IPS-20b (cell line): Measurements from ENCODE around the gene PRKACA.
"Not testable (repeated sequence)": the region's sequence is repeated elsewhere in the genome, so short reads cannot be mapped to it uniquely, and the experiment has no call there.

Experiments
- H3K27ac ChIP-seq: one replicate; pipeline ENCODE4 v1.5.1; 2013; ENCODE audit warnings: low read length
- H3K27me3 ChIP-seq: 2 replicates; pipeline ENCODE4 v1.6.1; 2013; ENCODE audit warnings: mild to moderate bottlenecking, low read length, inconsistent platforms; ENCODE audit not compliant: insufficient read depth
- H3K36me3 ChIP-seq: 2 replicates; pipeline ENCODE4 v1.6.1; 2013; ENCODE audit warnings: low read depth, mild to moderate bottlenecking, inconsistent platforms, low read length, moderate library complexity; ENCODE audit not compliant: insufficient read depth
- H3K4me1 ChIP-seq: 2 replicates; pipeline ENCODE4 v1.6.1; 2013; ENCODE audit warnings: mild to moderate bottlenecking, control low read depth, inconsistent platforms, low read length, moderate library complexity; ENCODE audit not compliant: insufficient read depth
- H3K4me3 ChIP-seq: 2 replicates; pipeline ENCODE4 v1.5.1; 2013; ENCODE audit warnings: mild to moderate bottlenecking, low read length, inconsistent platforms
- H3K9ac ChIP-seq: 2 replicates; pipeline ENCODE4 v1.6.1; 2013; ENCODE audit warnings: low read depth, mild to moderate bottlenecking, inconsistent platforms, low read length, moderate library complexity
- H3K9me3 ChIP-seq: 2 replicates; pipeline ENCODE4 v1.6.1; 2013; ENCODE audit warnings: mild to moderate bottlenecking, low read depth, low read length, inconsistent platforms; ENCODE audit not compliant: insufficient read depth

PRKACA gene

DNA sequence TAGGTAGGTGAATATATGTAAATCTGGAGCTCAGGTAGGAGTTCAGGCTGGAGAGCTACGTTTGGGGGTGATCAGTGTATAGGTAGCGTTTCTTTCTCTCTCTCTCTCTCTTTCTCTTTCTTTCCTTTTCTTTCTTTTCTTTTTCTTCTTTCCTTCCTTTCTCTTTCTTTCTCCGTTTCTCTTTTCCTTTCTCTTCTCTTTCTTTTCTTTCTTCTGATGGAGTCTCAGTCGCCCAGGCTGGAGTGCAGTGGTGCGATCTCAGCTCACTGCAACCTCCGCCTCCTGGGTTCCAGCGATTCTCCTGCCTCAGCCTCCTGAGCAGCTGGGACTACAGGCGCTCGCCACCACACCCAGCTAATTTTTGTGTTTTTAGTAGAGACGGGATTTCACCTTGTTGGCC lies 28.6 kb upstream of the PRKACA start:
- H3K9ac ChIP-seq, H3K36me3 ChIP-seq, H3K4me1 ChIP-seq, H3K9me3 ChIP-seq, H3K4me3 ChIP-seq, H3K27ac ChIP-seq, H3K27me3 ChIP-seq: not testable (repeated sequence)

DNA sequence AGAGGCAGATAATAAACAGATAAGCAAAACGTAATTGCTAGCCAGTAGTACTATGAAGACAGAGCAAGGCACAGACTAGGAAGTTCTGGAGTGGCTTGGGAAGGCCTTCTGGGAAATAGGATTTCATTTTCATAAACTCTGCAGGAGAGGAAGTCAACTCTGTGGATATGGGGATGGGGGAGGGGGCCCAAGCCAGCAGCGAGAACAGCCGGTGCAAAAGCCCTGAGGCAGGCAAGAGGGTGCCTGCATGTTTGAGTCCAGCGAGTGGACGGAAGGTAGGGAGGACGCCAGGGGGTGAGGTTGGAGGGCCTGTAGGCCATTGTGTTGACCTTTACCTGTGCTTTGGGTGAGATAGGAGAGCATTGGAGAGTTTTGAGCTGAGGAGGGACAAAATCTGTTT lies 27.8 kb upstream of the PRKACA start:
- Histone ChIP-seq H3K27ac (no peak overlapping the region), H3K27me3 (no peaks in the 10 kb centered on the region), H3K9ac (no peak overlapping the region), H3K36me3 (0 out of 2 replicates have a peak, but pooled peaks cover 1% of the 10 kb centered on the region), H3K9me3 (no peaks in the 10 kb centered on the region), H3K4me1 (peaks cover 4% of the 10 kb centered on the region; the same call in 1 of the 2 replicates), H3K4me3 (no peak overlapping the region)

DNA sequence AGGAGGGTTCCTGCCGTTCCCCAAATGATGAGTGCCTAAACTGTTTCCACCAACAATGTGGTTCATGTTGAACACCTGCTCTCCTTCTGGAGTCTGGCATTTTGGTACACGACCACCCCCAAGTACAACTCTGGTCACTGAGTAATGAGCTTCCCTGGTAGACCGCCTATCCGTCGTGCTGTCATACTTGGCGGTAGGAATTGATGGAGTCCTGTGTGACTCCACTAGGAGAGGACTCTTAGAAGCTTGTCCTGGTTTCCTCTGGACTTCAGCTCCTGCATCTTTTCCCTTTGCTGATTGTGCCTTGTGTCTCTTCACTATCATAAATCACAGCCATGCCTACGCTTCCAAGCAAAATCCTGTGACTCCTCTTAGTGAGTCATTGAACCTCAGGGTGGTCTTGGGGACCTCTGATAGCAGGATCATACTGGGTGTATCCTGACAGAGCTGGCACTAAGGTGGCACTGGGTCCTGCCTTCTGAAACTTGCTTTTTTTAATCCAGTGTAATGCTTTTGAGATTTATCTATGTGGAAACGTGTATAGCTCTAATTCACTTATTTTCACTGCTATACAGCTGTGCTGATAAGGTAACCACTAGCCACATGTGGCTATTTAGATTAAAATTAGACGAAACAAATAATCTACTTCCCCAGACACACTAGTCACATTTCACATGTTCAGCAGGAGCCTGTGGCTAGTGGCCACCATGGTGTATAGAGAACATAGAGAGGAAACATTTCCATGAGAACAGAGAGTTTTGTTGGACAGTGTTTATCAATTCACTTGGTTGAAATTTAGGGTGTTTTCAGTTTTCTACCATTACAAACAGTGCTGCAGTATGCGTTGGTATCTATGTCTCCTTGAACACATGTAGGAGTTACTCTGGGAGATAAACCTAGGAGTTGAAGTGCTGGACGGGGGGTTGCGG lies 25.0 kb upstream of the PRKACA start:
- no peak overlapping the region for H3K27ac ChIP-seq
- H3K4me1 ChIP-seq, result no peaks in the 10 kb centered on the region; the same call in 1 of the 2 replicates
- H3K36me3 ChIP-seq, result no peaks in the 10 kb centered on the region
- no peak overlapping the region for H3K4me3 ChIP-seq
- H3K9me3 ChIP-seq, result no peaks in the 10 kb centered on the region
- no peak overlapping the region for H3K9ac ChIP-seq
- no peaks in the 10 kb centered on the region for H3K27me3 ChIP-seq

DNA sequence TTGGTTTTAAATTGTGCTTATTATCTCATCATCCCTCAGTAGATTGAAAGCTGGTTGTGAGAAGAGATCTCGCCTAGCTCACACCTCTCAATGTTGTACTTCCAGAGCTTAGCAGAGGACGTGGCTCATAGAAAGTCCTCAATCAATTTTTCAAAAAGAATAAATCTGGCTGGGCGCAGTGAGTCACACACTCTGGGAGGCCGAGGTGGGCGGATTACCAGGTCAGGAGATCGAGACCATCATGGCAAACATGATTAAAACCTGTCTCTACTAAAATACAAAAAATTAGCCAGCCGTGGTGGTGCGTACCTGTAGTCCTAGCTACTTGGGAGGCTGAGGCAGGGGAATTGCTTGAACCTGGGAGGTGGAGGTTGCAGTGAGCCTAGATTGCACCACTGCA lies 23.5 kb upstream of the PRKACA start:
- Histone ChIP-seq H3K36me3 (no peaks in the 10 kb centered on the region), H3K4me1 (no peaks in the 10 kb centered on the region; the same call in 1 of the 2 replicates), H3K9ac (no peak overlapping the region), H3K27ac (no peak overlapping the region), H3K4me3 (no peak overlapping the region), H3K27me3 (no peaks in the 10 kb centered on the region), H3K9me3 (no peaks in the 10 kb centered on the region)

DNA sequence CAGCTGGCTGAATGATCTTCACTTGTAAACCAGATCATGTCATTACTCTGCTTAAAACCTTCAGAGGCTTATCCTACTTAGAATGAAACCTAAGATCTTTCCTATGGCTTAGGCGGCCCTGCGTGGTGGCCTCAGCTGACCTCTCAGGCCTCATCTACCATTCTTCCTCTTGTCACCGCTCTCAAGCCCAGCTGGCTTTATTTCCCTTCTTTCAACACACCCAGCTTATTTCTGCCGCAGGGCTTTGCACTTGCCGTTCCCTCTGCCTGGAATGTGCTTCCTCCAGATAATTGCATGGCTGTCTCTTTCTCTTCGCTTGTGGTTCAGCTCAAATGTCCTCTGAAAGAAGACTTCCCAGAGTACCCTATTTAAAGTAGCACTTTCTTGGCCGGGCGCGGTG lies 22.4 kb upstream of the PRKACA start:
- Histone ChIP-seq H3K9ac (no peak overlapping the region), H3K27me3 (no peaks in the 10 kb centered on the region), H3K4me1 (peaks cover 8% of the 10 kb centered on the region; the same call in 1 of the 2 replicates), H3K36me3 (no peaks in the 10 kb centered on the region), H3K4me3 (no peak overlapping the region), H3K27ac (no peak overlapping the region), H3K9me3 (no peaks in the 10 kb centered on the region)

DNA sequence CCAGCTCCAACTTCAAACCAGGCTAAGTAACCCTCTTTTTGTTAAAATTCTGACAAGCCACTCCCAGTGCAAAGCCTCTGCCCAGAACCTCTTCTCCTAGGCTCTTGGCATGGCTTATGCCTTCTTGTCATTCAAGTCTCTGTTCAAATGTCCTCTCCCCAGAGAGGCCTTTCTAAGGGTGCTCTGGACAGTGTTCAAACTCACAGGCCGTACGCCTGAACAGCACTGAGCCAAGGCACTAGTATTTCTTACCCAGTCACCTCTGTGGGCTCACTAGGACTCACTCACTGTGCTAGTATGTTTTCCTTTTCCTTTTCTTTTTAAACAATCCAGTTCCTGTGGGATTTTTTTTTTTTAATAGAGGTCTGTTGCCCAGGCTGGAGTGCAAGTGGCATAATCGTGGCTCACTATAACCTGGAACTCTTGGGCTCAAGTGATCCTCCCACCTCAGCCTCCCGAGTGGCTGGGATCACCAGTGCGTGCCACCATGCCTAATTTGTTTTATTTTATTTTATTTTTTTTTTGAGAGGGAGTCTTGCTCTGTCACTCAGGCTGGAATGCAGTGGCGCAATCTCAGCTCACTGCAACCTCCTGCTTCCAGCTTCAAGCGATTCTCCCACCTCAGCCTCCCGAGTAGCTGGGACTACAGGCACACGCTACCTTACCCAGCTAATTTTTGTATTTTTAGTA lies 21.2 kb upstream of the PRKACA start:
- Histone ChIP-seq H3K27me3 (no peaks in the 10 kb centered on the region), H3K27ac (no peak overlapping the region), H3K4me1 (peaks cover 10% of the 10 kb centered on the region; the same call in 1 of the 2 replicates), H3K9ac (no peak overlapping the region), H3K36me3 (no peaks in the 10 kb centered on the region), H3K9me3 (no peaks in the 10 kb centered on the region), H3K4me3 (no peak overlapping the region)

DNA sequence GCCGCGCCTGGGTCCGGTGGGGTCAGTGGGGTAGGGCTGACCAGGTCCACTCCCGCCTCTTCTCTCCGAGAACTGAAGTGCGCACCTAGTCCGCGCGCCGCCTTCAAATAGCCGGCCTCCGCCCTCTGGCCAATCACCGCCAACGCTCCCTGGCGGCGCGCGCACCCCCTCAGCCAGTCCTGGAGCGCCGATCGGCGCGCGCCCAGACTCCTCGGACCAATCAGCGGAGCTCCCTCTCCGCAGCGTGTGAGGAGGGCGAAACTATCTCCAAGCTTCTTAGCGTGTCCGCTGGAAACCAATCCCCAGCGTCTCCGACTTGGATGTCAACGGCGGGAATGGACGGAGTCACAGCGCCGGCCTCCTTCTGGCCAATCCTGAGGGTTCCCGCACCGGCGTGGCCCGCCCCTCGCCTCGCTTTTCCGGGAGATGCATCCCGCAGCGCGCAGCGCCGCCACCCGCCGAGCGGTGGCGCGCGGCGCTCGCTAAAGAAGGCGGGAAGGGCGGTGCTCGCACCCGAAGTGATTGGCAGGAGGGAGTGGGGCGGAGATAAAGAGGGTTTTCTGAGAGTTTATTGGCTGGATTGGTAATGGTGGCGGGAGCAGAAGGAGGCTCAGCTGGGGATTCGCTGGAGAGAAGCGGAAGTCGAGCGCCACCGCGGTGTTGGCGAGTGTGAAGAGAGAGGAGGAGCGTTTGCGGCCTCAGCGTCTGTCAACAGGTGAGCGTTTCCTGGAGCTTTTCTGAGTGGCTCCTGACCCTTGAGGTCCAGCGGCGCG lies 19.1 kb upstream of the PRKACA start, which contains the start of gene ASF1B:
TSS of gene ASF1B (minus strand) at position 81 of the 773 bp plus-strand sequence. CDS start 133 bp downstream, outside the sequence.
- peaks cover 10% of the 10 kb centered on the region; the same call in 1 of the 2 replicates for H3K4me1 ChIP-seq

DNA sequence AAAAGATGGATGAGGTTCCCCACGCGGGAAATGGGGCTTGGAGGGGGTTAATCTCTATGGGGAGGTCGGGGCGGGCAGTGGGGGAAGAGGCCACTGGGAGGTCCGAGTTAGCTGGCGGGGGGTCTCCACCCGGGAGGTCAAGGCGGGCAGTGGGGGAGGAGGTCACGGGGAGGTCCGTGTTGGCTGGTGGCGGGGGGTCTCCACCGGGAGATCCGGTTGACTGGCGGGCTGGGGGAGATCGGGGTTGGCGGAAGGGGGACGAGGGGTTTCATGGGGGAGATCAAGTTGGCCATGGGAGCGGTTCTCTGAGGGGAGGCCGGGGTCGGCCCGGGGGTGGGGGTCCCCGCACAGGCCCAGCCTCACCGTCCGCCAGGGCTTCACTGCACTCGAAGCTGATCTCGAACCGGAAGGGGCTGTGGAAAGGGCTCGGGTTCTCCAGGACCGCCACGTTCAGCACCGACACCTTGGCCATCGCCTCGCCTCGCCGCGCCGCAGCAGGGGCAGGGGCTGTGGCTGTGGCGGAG lies 18.5 kb upstream of the PRKACA start:
- Histone ChIP-seq H3K27me3 (no peaks in the 10 kb centered on the region), H3K9me3 (no peaks in the 10 kb centered on the region), H3K4me1 (peaks cover 10% of the 10 kb centered on the region; the same call in 1 of the 2 replicates), H3K9ac (peak overlapping the region; percentile 87; the same call in 1 of the 2 replicates), H3K36me3 (peaks cover 11% of the 10 kb centered on the region; the same call in 1 of the 2 replicates), H3K4me3 (peak overlapping the region; percentile 86), H3K27ac (peak overlapping the region; percentile 86)

More for the DNA sequence above, 19.1 kb upstream of the PRKACA start, which contains the start of gene ASF1B:
- no peaks in the 10 kb centered on the region for H3K27me3 ChIP-seq
- peak within 1 kb of the TSS; percentile 86 for H3K27ac ChIP-seq
- peak within 1 kb of the TSS; percentile 86 for H3K4me3 ChIP-seq
- peak within 1 kb of the TSS; percentile 87; the same call in 1 of the 2 replicates for H3K9ac ChIP-seq
- peaks cover 10% of the 10 kb centered on the region; the same call in 1 of the 2 replicates for H3K36me3 ChIP-seq
- H3K9me3 ChIP-seq, result no peaks in the 10 kb centered on the region

DNA sequence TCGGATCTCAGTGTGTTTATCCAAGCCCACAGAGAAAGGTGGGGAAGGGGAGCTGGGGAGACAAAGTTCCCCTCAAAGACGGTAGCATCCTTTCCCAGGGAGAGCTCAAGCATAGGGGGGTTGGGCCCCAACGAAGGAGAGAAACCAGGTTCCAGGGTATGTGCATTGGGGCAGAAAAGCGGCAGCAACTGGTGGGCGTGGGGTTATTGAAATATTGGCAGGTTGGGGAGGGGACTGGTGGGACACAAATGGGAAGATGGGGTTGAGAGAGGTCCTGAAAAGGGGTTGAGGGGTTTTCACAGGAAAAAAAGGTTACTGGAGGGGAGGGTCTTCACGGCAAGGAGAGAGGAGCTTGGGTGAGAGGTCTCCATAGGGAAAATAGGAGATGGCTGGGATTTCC lies 17.8 kb upstream of the PRKACA start:
- no peaks in the 10 kb centered on the region for H3K27me3 ChIP-seq
- H3K4me3 ChIP-seq, result peak overlapping the region; percentile 86
- peaks cover 11% of the 10 kb centered on the region; the same call in 1 of the 2 replicates for H3K36me3 ChIP-seq
- no peak overlapping the region for H3K27ac ChIP-seq
- peak overlapping the region; percentile 87; the same call in 1 of the 2 replicates for H3K9ac ChIP-seq
- H3K4me1 ChIP-seq, result peaks cover 10% of the 10 kb centered on the region; the same call in 1 of the 2 replicates
- H3K9me3 ChIP-seq, result no peaks in the 10 kb centered on the region

DNA sequence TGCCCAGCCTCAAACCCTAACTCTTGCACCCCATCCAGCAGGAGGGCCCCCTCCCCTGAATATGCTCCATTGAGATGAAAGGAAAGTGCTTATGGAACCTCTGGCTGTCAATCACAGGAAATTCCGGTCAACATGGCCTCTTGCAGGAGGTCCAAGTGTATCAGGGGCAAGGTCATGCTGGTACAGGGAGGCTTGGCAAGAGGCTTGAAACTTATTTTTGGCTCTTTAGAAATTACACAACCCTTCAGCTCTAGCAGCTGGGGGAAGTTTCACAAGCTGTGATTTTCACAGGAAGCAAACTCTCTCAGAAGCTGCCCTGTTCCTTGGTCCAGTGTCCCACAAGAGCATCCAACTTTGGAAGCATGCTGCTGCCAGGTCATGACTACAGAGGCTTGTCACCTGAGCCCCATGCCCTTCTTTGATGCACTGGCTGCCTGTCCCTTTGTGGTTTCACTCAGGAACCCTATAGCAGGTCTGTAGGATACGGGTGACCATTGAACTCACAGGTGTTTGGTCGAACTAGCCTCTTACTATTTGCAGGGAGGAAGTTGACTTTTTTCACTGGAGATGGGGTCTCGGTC lies 10.5 kb upstream of the PRKACA start:
- no peaks in the 10 kb centered on the region for H3K4me1 ChIP-seq
- no peak overlapping the region for H3K9ac ChIP-seq
- no peaks in the 10 kb centered on the region for H3K27me3 ChIP-seq
- no peak overlapping the region for H3K4me3 ChIP-seq
- no peaks in the 10 kb centered on the region for H3K9me3 ChIP-seq
- H3K36me3 ChIP-seq, result peaks cover 40% of the 10 kb centered on the region
- H3K27ac ChIP-seq, result no peak overlapping the region
